ENCODE measurements around the gene APBA1. TPM values are rescaled to one million over a fixed set of nuclear protein-coding genes. Genes with fewer than 3 reads are reported as not detected.
"Not testable (repeated sequence)": the region's sequence is repeated elsewhere in the genome, so short reads cannot be mapped to it uniquely, and the experiment has no call there.

APBA1 gene
- total RNA-seq, 1 experiment from 2014 or later, result 1.2 TPM

- DNase-seq (ENCODE audit: low read depth), result peak; percentile 30
These were observed 66.8 kb downstream of the APBA1 start for GRCh38 chr9:69605406-69605805.

- DNase-seq (ENCODE audit: low read depth), result peak; percentile 12
These were observed 67.5 kb downstream of the APBA1 start for GRCh38 chr9:69604568-69605219.

DNA sequence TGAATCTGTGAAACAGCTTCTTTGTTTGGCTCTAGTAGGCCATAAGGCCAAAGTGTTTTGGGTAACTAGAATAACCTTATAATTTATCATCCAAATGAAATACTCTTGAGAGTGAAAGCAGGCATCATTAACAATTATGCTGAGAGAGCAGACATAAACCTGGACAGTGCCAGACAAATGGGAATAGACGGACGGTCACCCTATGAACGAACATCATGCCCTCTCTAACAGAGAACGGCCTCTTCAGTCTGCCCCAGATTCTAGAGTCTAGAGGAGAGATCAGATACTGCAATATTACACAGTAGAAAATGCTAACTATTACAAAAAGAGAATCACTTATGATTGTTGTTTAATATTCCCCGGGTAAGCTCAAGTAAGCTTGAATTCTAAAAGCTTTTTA lies 68.5 kb downstream of the APBA1 start:
- DNase-seq (ENCODE audit: low read depth), result no peak

DNA sequence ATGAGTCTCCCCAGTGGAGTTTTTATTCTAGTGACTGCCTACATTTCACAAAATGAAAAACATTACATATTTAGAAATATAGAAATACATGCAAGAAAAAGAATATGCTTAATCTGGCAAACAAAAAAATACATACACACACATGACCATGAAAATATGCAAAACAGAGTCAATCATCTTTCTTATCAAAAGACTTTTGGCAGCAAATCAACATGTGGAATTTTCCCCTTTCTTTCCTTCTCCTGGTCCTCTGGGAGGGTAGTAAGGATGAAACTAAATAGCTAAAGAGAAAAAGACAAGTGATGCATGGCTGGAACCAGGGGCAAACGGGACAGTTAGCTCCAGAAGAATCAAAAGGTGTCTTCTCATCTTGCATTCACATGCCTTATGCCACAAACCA lies 69.4 kb downstream of the APBA1 start:
- DNase-seq (ENCODE audit: low read depth), result no peak

- DNase-seq (ENCODE audit: low read depth), result peak; percentile 38
These were observed 70.5 kb downstream of the APBA1 start for GRCh38 chr9:69601698-69602097.

- no peak for DNase-seq (ENCODE audit: low read depth)
These were observed 71.7 kb downstream of the APBA1 start for GRCh38 chr9:69600314-69601047.

- peak; percentile 53 for DNase-seq (ENCODE audit: low read depth)
These were observed 72.8 kb downstream of the APBA1 start for GRCh38 chr9:69599232-69599971.

DNA sequence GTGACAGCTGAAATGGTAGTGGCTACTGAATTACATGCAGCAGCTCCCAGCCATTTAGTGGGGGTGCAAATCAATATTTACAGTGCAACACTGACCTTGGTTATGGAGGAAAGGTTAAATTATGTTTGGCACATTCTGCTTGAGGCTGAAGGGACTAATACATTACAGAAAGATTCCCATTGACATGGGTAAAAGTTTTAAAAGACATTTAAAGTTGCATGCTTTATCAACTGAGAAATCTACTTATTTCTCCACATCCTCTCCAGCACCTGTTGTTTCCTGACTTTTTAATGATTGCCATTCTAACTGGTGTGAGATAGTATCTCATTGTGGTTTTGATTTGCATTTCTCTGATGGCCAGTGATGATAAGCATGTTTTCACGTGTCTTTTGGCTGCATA lies 75.3 kb downstream of the APBA1 start:
- DNase-seq (ENCODE audit: low read depth), result not testable (repeated sequence)

DNA sequence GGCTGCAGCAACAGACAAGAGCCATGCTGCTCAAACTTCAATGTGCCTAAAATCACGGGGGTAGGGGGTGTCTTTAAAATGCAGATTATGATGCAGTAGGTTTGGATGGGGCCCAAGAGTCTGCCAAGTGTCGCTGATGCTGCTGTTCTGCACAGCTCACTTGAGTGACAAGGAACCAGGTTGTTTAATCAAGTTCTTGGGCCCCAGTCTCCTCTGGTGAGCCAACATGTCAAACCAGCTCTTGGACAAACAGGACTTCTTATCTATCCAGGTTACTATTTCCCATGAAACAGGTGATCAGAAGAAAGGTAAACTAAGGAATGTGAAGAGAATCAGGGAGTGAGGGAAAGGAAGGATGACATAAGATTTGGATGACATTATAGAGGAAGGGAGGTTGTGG lies 78.0 kb downstream of the APBA1 start:
- DNase-seq (ENCODE audit: low read depth), result no peak

GRCh38 chr9:69593756-69594155 lies 78.4 kb downstream of the APBA1 start:
- DNase-seq (ENCODE audit: low read depth), result no peak

GRCh38 chr9:69593301-69593700 lies 78.9 kb downstream of the APBA1 start:
- no peak for DNase-seq (ENCODE audit: low read depth)

DNA sequence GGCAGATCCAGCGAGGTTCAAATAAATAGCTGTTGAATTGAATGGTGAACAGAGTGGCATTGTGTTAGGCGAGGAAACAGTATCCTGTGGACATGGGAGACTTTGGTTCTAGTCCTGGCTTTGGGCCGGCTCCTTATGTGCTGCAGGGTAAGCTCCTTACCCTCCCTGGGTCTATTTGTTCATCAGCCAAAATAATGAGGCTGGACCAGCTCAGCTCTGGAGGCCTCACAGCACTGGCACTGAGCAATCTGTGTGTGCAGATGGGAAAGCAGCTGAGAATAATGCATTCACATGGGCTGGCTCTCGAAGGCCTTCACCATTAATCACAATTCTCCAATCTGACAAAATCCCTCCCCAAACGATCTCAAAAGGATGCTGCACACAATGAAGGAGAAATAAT lies 81.9 kb downstream of the APBA1 start:
- DNase-seq (ENCODE audit: low read depth), result no peak

- no peak for DNase-seq (ENCODE audit: low read depth)
These were observed 83.0 kb downstream of the APBA1 start for GRCh38 chr9:69589156-69589555.

- DNase-seq (ENCODE audit: low read depth), result no peak
These were observed 86.6 kb downstream of the APBA1 start for GRCh38 chr9:69585571-69585970.

DNA sequence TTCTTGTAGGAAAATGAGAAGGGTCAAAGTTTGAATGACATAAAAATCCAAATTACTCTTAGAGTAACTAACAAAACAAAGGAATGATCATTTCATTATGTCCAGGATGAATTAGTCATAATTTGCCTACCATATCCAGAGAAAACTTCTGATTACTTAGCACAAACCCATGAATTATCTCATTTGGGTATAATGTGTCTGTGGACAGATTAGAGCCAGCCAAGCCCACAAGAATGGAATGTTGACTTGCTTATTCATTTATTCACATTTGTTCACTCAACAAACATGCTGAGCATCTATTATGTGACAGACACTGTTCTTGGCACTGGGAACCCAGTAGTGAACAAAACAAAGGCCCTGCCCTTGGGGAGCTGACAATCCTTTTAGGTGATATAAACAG lies 87.4 kb downstream of the APBA1 start:
- peak; percentile 28 for DNase-seq (ENCODE audit: low read depth)

- no peak for DNase-seq (ENCODE audit: low read depth)
These were observed 88.4 kb downstream of the APBA1 start for GRCh38 chr9:69583645-69584234.

DNA sequence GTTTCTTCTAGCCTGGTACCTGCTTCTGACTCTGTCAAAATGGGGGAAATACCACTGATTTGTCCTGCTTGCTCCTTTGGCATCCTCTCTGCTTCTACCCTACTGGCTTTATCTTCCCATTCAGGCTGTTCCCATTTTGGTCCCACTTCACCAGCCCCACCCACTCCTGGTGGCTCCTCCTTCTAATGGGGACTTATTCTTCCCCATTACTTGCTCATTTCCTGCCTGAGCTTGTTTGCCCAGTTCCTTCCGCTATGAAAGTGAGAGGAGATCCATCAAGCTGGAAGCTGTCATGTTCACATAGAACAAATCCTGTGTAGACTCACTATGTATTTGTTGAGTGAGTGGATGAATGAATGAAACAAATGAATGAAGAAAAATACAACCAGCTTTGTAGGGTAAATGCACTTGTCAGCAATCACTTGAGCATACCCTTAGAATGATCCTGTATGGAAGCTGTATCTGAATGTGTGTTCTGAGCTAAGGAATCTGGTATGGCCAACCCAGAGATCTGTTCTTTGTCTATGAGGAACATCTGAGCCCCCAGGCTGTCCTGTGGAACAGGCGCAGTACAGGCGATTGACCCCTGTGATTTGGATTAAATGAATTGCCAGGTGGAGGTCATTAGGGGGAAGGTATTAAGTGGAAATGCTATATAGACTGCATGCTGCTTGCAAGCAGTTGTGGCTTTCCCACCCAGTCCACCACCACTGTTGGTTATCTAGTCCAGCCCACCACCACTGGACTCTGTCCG lies 89.5 kb downstream of the APBA1 start:
- peak; percentile 41 for DNase-seq (ENCODE audit: low read depth)

- no peak for DNase-seq (ENCODE audit: low read depth)
These were observed 90.2 kb downstream of the APBA1 start for GRCh38 chr9:69582018-69582417.

DNA sequence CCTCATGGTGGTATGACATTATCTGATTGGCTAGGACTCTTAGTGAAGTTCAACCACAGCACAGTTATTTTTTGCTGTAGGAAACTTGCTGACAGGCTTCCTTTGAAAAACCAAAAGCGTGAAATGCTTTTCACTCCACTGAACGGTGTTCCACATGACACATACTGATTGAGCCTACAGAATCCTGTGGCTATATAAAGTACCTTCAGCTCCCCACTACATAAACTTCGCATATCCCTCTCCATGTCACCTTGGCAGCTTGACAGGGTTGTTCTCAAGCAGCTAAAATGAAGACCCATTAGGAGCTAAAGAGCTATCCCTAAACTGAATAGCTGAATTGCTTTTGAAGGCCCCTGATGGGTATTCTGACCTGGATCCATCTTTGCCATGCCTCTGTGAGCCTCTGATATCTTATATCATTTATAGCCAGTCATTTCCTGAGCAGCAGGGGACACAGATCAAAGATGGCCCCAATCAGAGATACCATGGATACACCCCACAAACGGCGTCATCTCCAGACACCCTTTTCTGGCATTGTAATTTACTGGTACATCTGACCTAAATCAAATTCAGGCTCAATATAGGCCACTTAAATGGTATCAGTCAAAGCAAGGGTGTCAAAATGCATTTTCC lies 91.5 kb downstream of the APBA1 start:
- no peak for DNase-seq (ENCODE audit: low read depth)

- no peak for DNase-seq (ENCODE audit: low read depth)
These were observed 92.2 kb downstream of the APBA1 start for GRCh38 chr9:69579760-69580581.
